Astrocyte of the spinal cord (primary cell): Measurements from ENCODE around the gene ZNF778.

Source experiments
- DNase-seq: peaks from one replicate; pipeline ENCODE4 v3.0.0; 2011; ENCODE audit warnings: low read depth, low spot score
- H3K4me3 ChIP-seq: 2 replicates; pipeline ENCODE4 v1.5.1; 2011; ENCODE audit warnings: low read depth, mild to moderate bottlenecking, low read length, moderate library complexity
- CTCF ChIP-seq: IDR thresholded peaks from 2 replicates; pipeline ENCODE4 v1.5.1; 2012; ENCODE audit warnings: low read depth, mild to moderate bottlenecking, low read length, inconsistent platforms
- in situ Hi-C: cut with HindIII; loops from 2 replicates; pipeline ENCODE4 v1.10.0; 2017; ENCODE audit warnings: low sequenced_read_pairs

Gene ZNF778

GRCh38 chr16:89176147-89176690, 41.3 kb upstream of the ZNF778 start:
- no peak for TF ChIP-seq CTCF
- DNase-seq = no peak
- in situ Hi-C loops = no loop called here
- no peak overlapping the region for H3K4me3 ChIP-seq

GRCh38 chr16:89176717-89177116, 40.8 kb upstream of the ZNF778 start:
- no peak for DNase-seq
- TF ChIP-seq CTCF = no peak
- no peak overlapping the region for H3K4me3 ChIP-seq
- in situ Hi-C loops = no loop called here

GRCh38 chr16:89177501-89177900, 40.0 kb upstream of the ZNF778 start:
- in situ Hi-C loops = no loop called here
- DNase-seq = no peak
- no peak overlapping the region for H3K4me3 ChIP-seq
- TF ChIP-seq CTCF = no peak

- DNase-seq = no peak
- in situ Hi-C loops = no loop called here
- TF ChIP-seq CTCF = no peak
- H3K4me3 ChIP-seq = no peak overlapping the region
These were observed 38.9 kb upstream of the ZNF778 start for GRCh38 chr16:89178453-89179147.

- H3K4me3 ChIP-seq = no peak overlapping the region
- in situ Hi-C loops = no loop called here
- TF ChIP-seq CTCF = no peak
- no peak for DNase-seq
These were observed 38.4 kb upstream of the ZNF778 start for GRCh38 chr16:89179148-89179484.

GRCh38 chr16:89179656-89180315, 37.7 kb upstream of the ZNF778 start:
- TF ChIP-seq CTCF = no peak
- DNase-seq = no peak
- in situ Hi-C loops = no loop called here
- H3K4me3 ChIP-seq = no peak overlapping the region
